Breast epithelium (tissue), 4 donors: ENCODE measurements around the gene PSMD1. TPM values are rescaled to one million over a fixed set of nuclear protein-coding genes. Genes with fewer than 3 reads are reported as not detected.

Source experiments
- DNase-seq, 2 donors: peaks; one replicate each; pipeline ENCODE4 v3.0.0-alpha.2; 2019; ENCODE audit warnings: low spot score in 2 of 2
- H3K27ac ChIP-seq, 2 donors: fragments of 200-600 bp; sonication (generic) in 1 of 2; one replicate each; pipeline ENCODE4 v1.5.1; 2016 to 2019; ENCODE audit warnings: mild to moderate bottlenecking in 1 of 2
- H3K27me3 ChIP-seq, 2 donors: fragments of 200-600 bp; sonication (generic) in 1 of 2; one replicate each; pipeline versions ENCODE4 v1.5.1 to v1.6.0; 2017 to 2019; ENCODE audit warnings: control low read depth in 1 of 2, mild to moderate bottlenecking in 1 of 2
- H3K36me3 ChIP-seq: fragments of 200-600 bp; one replicate; pipeline ENCODE4 v1.5.1; 2019
- H3K4me1 ChIP-seq, 2 donors: fragments of 200-600 bp; sonication (generic); one replicate each; pipeline ENCODE4 v1.5.1; 2016 to 2019; ENCODE audit warnings: control low read depth in 1 of 2
- H3K4me3 ChIP-seq, 3 donors: fragments of 200-600 bp; sonication (generic); 1 replicate in 2 of 3; 2 replicates in 1 of 3; pipeline ENCODE4 v1.5.1; 2016 to 2019; ENCODE audit warnings: mild to moderate bottlenecking in 3 of 3, moderate library complexity in 2 of 3
- H3K9me3 ChIP-seq, 2 donors: fragments of 200-600 bp; sonication (generic) in 1 of 2; one replicate each; pipeline ENCODE4 v1.5.1; 2016 to 2019; ENCODE audit warnings: control low read depth in 1 of 2
- CTCF ChIP-seq, 3 donors: fragments of 450-650 bp; IDR thresholded peaks; one replicate each; pipeline ENCODE4 v1.5.1; 2016 to 2017; ENCODE audit warnings: antibody characterized with exemption in 3 of 3, mild to moderate bottlenecking in 3 of 3, moderate library complexity in 3 of 3
- POLR2A ChIP-seq: fragments of 450-650 bp; IDR thresholded peaks from one replicate; pipeline ENCODE4 v1.6.1; 2016; ENCODE audit warnings: antibody characterized with exemption, mild to moderate bottlenecking, moderate library complexity
- POLR2AphosphoS5 ChIP-seq, 3 donors: sonication (generic); formaldehyde crosslinking; IDR thresholded peaks; one replicate each; pipeline ENCODE4 v1.6.1; 2017; ENCODE audit warnings: antibody characterized with exemption in 3 of 3
- intact Hi-C: fragments of 100-400 bp; cut with DNase I; formaldehyde crosslinking; loops from one replicate; pipeline ENCODE4 v1.15.1; 2023; ENCODE audit warnings: low total_unique reads
- total RNA-seq, 3 donors: library from RNA; depleted of rRNA; stranded (reverse); fragments of >200 nt; gene quantifications; one replicate each; pipeline ENCODE4 v1.1.0, GENCODE V29; 2016

Gene PSMD1
- total RNA-seq, 3 donors from 2014 or later = 63.8 to 73.0 (median 69.2) TPM

GRCh38 chr2:231152800-231153557 lies 96.3 kb downstream of the PSMD1 start:
- H3K4me3 ChIP-seq = no peak overlapping the region
- H3K27ac ChIP-seq = no peak overlapping the region
- DNase-seq = no peak
- intact Hi-C loops = no loop called here
- no peaks in the 10 kb centered on the region for H3K4me1 ChIP-seq
- no peak for TF ChIP-seq CTCF (IDR thresholded peaks at IDR 0.05)
- no peak for TF ChIP-seq POLR2AphosphoS5 (IDR thresholded peaks at IDR 0.05)
- no peak for TF ChIP-seq POLR2A
- H3K9me3 ChIP-seq = no peaks in the 10 kb centered on the region
- no peaks in the 10 kb centered on the region for H3K36me3 ChIP-seq
- H3K27me3 ChIP-seq = no peaks in the 10 kb centered on the region

GRCh38 chr2:231159306-231159705 lies 102.6 kb downstream of the PSMD1 start:
- no peaks in the 10 kb centered on the region for H3K4me1 ChIP-seq
- intact Hi-C loops = no loop called here
- no peaks in the 10 kb centered on the region for H3K9me3 ChIP-seq
- TF ChIP-seq POLR2AphosphoS5 (IDR thresholded peaks at IDR 0.05) (no peak), CTCF (IDR thresholded peaks at IDR 0.05) (no peak), POLR2A (no peak)
- H3K36me3 ChIP-seq = no peaks in the 10 kb centered on the region
- DNase-seq = no peak
- H3K27me3 ChIP-seq = no peaks in the 10 kb centered on the region
- H3K4me3 ChIP-seq = no peak overlapping the region
- H3K27ac ChIP-seq = peak overlapping the region in 1 of 2 donors; percentile 48

GRCh38 chr2:231160701-231161100 lies 104.0 kb downstream of the PSMD1 start:
- DNase-seq = no peak
- intact Hi-C loops = loop anchor here (10.0 kb wide), 1 partner anchor 1354 kb away; no protein-coding TSS in a partner anchor
- H3K4me1 ChIP-seq = no peaks in the 10 kb centered on the region
- H3K4me3 ChIP-seq = no peak overlapping the region
- H3K27ac ChIP-seq = peak overlapping the region; percentile 31 to 74
- H3K27me3 ChIP-seq = no peaks in the 10 kb centered on the region
- H3K9me3 ChIP-seq = no peaks in the 10 kb centered on the region
- TF ChIP-seq CTCF (IDR thresholded peaks at IDR 0.05) (no peak), POLR2AphosphoS5 (IDR thresholded peaks at IDR 0.05) (no peak), POLR2A (no peak)
- no peaks in the 10 kb centered on the region for H3K36me3 ChIP-seq

GRCh38 chr2:231161252-231161839 lies 104.7 kb downstream of the PSMD1 start:
- H3K27ac ChIP-seq = peak overlapping the region; percentile 31 to 74
- no peaks in the 10 kb centered on the region for H3K4me1 ChIP-seq
- no peak for TF ChIP-seq POLR2AphosphoS5 (IDR thresholded peaks at IDR 0.05)
- TF ChIP-seq POLR2A = no peak
- TF ChIP-seq CTCF (IDR thresholded peaks at IDR 0.05) = no peak
- DNase-seq = no peak
- no peak overlapping the region for H3K4me3 ChIP-seq
- no peaks in the 10 kb centered on the region for H3K9me3 ChIP-seq
- intact Hi-C loops = loop anchor here (10.0 kb wide), 1 partner anchor 1353 kb away; no protein-coding TSS in a partner anchor
- no peaks in the 10 kb centered on the region for H3K36me3 ChIP-seq
- H3K27me3 ChIP-seq = no peaks in the 10 kb centered on the region

- intact Hi-C loops = loop anchor here (10.0 kb wide), 1 partner anchor 1353 kb away; no protein-coding TSS in a partner anchor
- no peaks in the 10 kb centered on the region for H3K9me3 ChIP-seq
- H3K4me1 ChIP-seq = no peaks in the 10 kb centered on the region
- no peak for DNase-seq
- no peaks in the 10 kb centered on the region for H3K36me3 ChIP-seq
- TF ChIP-seq POLR2AphosphoS5 (IDR thresholded peaks at IDR 0.05) = no peak
- no peak for TF ChIP-seq POLR2A
- TF ChIP-seq CTCF (IDR thresholded peaks at IDR 0.05) = no peak
- no peak overlapping the region for H3K4me3 ChIP-seq
- no peaks in the 10 kb centered on the region for H3K27me3 ChIP-seq
- H3K27ac ChIP-seq = peak overlapping the region; percentile 31 to 74
These were observed 105.2 kb downstream of the PSMD1 start for GRCh38 chr2:231161877-231162329.
